Lower leg skin (tissue), 3 donors: Measurements from ENCODE around the gene FANCI.

ENCODE experiments used
- CTCF ChIP-seq, 3 donors: fragments of 450-650 bp; IDR thresholded peaks; one replicate each; pipeline ENCODE4 v1.5.1; 2016; ENCODE audit warnings: antibody characterized with exemption in 3 of 3, mild to moderate bottlenecking in 3 of 3, moderate library complexity in 2 of 3
- POLR2A ChIP-seq, 2 donors: fragments of 450-650 bp; IDR thresholded peaks; one replicate each; pipeline ENCODE4 v1.6.1; 2016 to 2017; ENCODE audit warnings: antibody characterized with exemption in 2 of 2, mild to moderate bottlenecking in 1 of 2, moderate library complexity in 1 of 2

GRCh38 chr15:89291934-89292438, 48.2 kb downstream of the FANCI start:
- TF ChIP-seq CTCF (IDR thresholded peaks at IDR 0.05) (no peak), POLR2A (IDR thresholded peaks at IDR 0.05) (no peak)
